Activated CD4-positive, alpha-beta T cell treated with anti-CD3 and anti-CD28 coated beads, Interleukin-2, amount 10 ng/mL, durations not matched to agents 7 days and 5 days (primary cell): ENCODE results near the gene IGSF9B. TPM values are rescaled to one million over a fixed set of nuclear protein-coding genes. Genes with fewer than 3 reads are reported as not detected.
"Not testable (repeated sequence)": the region's sequence is repeated elsewhere in the genome, so short reads cannot be mapped to it uniquely, and the experiment has no call there.

ENCODE experiments used
- CTCF ChIA-PET: fragments of 350-600 bp; sonication (Branson Sonifier 250); formaldehyde crosslinking; loops from one replicate; lab custom pipeline; 2021; ENCODE audit warnings: antibody characterized with exemption; lab: Charles Lee
- POLR2A ChIA-PET: fragments of 350-600 bp; sonication (Branson Sonifier 250); formaldehyde crosslinking; loops from one replicate; lab custom pipeline; 2021; ENCODE audit warnings: antibody characterized with exemption; lab: Charles Lee
- DNase-seq: peaks from one replicate; pipeline ENCODE4 v3.0.0-alpha.2; 2020
- H3K27ac Mint-ChIP-seq: one replicate; pipeline ENCODE4 v1.8.0; 2021; ENCODE audit warnings: mild to moderate bottlenecking, moderate library complexity, mixed read lengths
- H3K27me3 Mint-ChIP-seq: one replicate; pipeline ENCODE4 v1.8.0; 2021; ENCODE audit warnings: mixed read lengths
- H3K36me3 Mint-ChIP-seq: one replicate; pipeline ENCODE4 v1.8.0; 2021; ENCODE audit warnings: low read depth, mixed read lengths
- H3K4me1 Mint-ChIP-seq: one replicate; pipeline ENCODE4 v1.8.0; 2021; ENCODE audit warnings: mixed read lengths
- H3K4me3 Mint-ChIP-seq: one replicate; pipeline ENCODE4 v1.8.0; 2021; ENCODE audit warnings: mild to moderate bottlenecking, moderate library complexity, mixed read lengths
- H3K9me3 Mint-ChIP-seq: one replicate; pipeline ENCODE4 v1.8.0; 2021; ENCODE audit warnings: mixed read lengths
- total RNA-seq, 2 experiments: library from RNA; stranded (reverse); gene quantifications; one replicate each; pipeline ENCODE4 v1.2.3, GENCODE V29; 2021

The IGSF9B gene, protein sequence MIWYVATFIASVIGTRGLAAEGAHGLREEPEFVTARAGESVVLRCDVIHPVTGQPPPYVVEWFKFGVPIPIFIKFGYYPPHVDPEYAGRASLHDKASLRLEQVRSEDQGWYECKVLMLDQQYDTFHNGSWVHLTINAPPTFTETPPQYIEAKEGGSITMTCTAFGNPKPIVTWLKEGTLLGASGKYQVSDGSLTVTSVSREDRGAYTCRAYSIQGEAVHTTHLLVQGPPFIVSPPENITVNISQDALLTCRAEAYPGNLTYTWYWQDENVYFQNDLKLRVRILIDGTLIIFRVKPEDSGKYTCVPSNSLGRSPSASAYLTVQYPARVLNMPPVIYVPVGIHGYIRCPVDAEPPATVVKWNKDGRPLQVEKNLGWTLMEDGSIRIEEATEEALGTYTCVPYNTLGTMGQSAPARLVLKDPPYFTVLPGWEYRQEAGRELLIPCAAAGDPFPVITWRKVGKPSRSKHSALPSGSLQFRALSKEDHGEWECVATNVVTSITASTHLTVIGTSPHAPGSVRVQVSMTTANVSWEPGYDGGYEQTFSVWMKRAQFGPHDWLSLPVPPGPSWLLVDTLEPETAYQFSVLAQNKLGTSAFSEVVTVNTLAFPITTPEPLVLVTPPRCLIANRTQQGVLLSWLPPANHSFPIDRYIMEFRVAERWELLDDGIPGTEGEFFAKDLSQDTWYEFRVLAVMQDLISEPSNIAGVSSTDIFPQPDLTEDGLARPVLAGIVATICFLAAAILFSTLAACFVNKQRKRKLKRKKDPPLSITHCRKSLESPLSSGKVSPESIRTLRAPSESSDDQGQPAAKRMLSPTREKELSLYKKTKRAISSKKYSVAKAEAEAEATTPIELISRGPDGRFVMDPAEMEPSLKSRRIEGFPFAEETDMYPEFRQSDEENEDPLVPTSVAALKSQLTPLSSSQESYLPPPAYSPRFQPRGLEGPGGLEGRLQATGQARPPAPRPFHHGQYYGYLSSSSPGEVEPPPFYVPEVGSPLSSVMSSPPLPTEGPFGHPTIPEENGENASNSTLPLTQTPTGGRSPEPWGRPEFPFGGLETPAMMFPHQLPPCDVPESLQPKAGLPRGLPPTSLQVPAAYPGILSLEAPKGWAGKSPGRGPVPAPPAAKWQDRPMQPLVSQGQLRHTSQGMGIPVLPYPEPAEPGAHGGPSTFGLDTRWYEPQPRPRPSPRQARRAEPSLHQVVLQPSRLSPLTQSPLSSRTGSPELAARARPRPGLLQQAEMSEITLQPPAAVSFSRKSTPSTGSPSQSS (N-terminal part only)
- total RNA-seq: 100 to 1,000 TPM; 130 to 142 TPM

DNA sequence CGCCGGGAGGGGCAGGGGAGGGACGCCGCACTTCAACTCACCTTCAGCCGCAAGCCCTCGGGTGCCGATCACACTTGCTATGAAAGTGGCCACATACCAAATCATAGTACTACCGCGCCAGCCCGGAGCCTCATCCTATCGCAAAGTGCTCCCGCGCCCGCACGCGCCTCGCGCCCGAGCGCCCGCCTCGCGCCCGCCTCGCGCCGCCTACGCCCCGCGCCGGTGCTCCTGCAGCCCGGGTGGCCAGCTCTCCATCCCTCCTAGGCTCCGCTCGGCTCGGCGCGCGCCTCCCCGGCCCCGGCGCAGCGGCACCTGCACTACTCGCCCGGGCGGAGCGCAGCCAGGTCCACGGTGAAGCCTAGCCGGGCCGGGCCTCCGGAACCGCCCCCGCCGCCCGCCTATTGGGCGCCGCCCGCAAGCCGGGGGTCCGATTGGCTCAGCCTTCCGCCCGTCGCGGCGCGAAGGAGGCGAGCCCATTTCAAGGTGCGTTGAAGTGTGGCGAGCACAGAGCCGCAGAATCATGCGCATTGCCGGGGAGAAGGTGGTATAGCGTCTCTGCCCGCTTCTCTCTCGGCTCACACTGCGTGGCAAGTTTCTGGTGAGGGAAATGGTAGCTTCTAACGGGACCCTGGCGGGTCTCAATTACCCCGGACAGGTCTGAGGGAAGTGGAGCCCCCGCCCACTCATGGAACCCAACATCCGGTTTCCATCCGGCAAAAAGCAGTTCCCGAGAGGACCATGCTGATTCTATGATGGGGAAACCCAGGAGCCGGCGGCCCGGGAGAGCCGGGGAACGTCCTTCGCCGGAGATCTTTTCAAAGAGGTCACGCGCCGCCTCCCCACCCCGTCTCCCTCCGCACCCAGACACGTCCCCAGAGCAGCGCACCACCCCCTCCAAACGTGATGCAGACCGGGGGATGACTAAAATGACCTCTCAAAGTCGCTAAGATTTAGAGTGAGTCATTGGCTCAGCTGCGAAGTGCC is at the start of gene IGSF9B:
TSS of gene IGSF9B (minus strand) at position 319 of the 984 bp plus-strand sequence. CDS start at position 105, 214 bp downstream.
- H3K27ac Mint-ChIP-seq: peak within 1 kb of the TSS; percentile 87
- CTCF ChIA-PET: interaction anchor here (0.9 to 2.2 kb wide), 5 partner anchors 9 to 30 kb away, joined by 3 to 7 read pairs (median 3); no protein-coding TSS in a partner anchor
- peak within 1 kb of the TSS; percentile 86 for H3K4me3 Mint-ChIP-seq
- no peaks in the 10 kb centered on the region for H3K9me3 Mint-ChIP-seq
- H3K36me3 Mint-ChIP-seq: peaks cover 23% of the 10 kb centered on the region
- H3K4me1 Mint-ChIP-seq: peaks cover 48% of the 10 kb centered on the region
- peaks cover 13% of the 10 kb centered on the region for H3K27me3 Mint-ChIP-seq
- DNase-seq: peak; percentile 91
- POLR2A ChIA-PET: interaction anchor here (1.2 kb wide), 1 partner anchor 9 kb away, joined by 3 read pairs; no protein-coding TSS in a partner anchor

DNA sequence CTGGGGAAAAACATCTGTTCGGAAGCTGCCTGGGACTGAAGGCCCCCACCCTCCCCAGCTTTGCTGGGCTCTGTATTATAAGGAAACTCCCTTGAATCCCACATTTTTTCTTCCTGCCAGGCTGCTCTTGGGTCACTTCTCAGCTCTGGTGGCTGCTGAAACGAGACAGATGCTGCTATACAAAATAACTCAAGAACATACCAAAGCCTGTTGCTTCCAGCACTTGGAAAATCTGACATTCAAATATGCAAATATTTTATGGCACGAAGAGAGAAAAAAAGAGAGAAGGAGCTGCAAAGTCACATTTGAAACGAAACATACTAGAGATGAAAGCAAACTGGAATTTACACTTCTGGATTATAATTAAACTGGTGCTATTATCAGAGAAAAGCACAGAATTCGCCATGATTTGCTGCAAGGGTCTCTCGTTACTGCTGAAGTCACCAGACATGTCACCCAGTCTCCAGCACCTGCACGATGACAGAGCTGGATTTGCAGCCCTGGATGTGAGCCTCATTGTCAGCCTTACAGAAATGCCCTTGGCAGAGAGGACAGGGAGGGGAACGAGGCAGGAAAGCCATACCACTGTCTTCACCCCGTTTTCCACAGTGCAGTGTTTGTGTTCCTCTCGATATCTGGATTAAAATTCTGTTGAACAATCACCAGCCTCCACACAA is 47.9 kb upstream of the IGSF9B start:
- Mint-ChIP-seq H3K4me1 (no peaks in the 10 kb centered on the region), H3K9me3 (no peaks in the 10 kb centered on the region), H3K27ac (no peak overlapping the region), H3K36me3 (no peaks in the 10 kb centered on the region), H3K4me3 (no peak overlapping the region), H3K27me3 (peaks cover 6% of the 10 kb centered on the region)
- DNase-seq: no peak
- ChIA-PET CTCF (interaction anchor here (0.7 to 1.0 kb wide), 3 partner anchors 24 to 82 kb away, joined by 3 read pairs; no protein-coding TSS in a partner anchor), POLR2A (no interaction called here)

GRCh38 chr11:134003792-134004495 is 47.2 kb upstream of the IGSF9B start:
- H3K36me3 Mint-ChIP-seq: no peaks in the 10 kb centered on the region
- peaks cover 3% of the 10 kb centered on the region for H3K27me3 Mint-ChIP-seq
- no peak overlapping the region for H3K27ac Mint-ChIP-seq
- H3K4me3 Mint-ChIP-seq: no peak overlapping the region
- H3K9me3 Mint-ChIP-seq: no peaks in the 10 kb centered on the region
- ChIA-PET CTCF (interaction anchor here (0.7 kb wide), 1 partner anchor 83 kb away, joined by 3 read pairs; no protein-coding TSS in a partner anchor), POLR2A (no interaction called here)
- no peaks in the 10 kb centered on the region for H3K4me1 Mint-ChIP-seq
- no peak for DNase-seq

GRCh38 chr11:134002819-134003218 is 46.1 kb upstream of the IGSF9B start:
- H3K4me3 Mint-ChIP-seq, POLR2A ChIA-PET, H3K27me3 Mint-ChIP-seq, H3K4me1 Mint-ChIP-seq, DNase-seq, H3K9me3 Mint-ChIP-seq, CTCF ChIA-PET, H3K27ac Mint-ChIP-seq, H3K36me3 Mint-ChIP-seq: not testable (repeated sequence)

DNA sequence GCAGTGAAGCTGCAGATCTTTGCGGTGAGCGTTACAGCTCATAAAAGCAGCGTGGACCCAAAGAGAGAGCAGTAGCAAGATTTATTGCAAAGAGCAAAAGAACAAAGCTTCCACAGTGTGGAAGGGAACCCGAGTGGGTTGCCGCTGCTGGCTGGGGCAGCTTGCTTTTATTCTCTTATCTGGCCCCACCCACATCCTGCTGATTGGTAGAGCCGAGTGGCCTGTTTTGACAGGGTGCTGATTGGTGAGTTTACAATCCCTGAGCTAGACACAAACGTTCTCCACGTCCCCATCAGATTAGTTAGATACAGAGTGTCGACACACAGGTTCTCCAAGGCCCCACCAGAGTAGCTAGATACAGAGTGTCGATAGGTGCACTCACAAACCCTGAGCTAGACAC is 45.6 kb upstream of the IGSF9B start:
- CTCF ChIA-PET, H3K36me3 Mint-ChIP-seq, H3K9me3 Mint-ChIP-seq, H3K27me3 Mint-ChIP-seq, DNase-seq, POLR2A ChIA-PET, H3K27ac Mint-ChIP-seq, H3K4me3 Mint-ChIP-seq, H3K4me1 Mint-ChIP-seq: not testable (repeated sequence)

- Mint-ChIP-seq H3K27me3 (no peaks in the 10 kb centered on the region), H3K27ac (no peak overlapping the region), H3K9me3 (no peaks in the 10 kb centered on the region), H3K4me3 (no peak overlapping the region), H3K36me3 (no peaks in the 10 kb centered on the region), H3K4me1 (no peaks in the 10 kb centered on the region)
- CTCF ChIA-PET: no interaction called here
- no peak for DNase-seq
- POLR2A ChIA-PET: no interaction called here
Observed at GRCh38 chr11:134001596-134001995, 44.8 kb upstream of the IGSF9B start.

- DNase-seq: no peak
- Mint-ChIP-seq H3K36me3 (no peaks in the 10 kb centered on the region), H3K4me1 (no peaks in the 10 kb centered on the region), H3K9me3 (no peaks in the 10 kb centered on the region), H3K27ac (no peak overlapping the region), H3K27me3 (no peaks in the 10 kb centered on the region), H3K4me3 (no peak overlapping the region)
- POLR2A ChIA-PET: no interaction called here
- CTCF ChIA-PET: no interaction called here
Observed at GRCh38 chr11:134001088-134001487, 44.3 kb upstream of the IGSF9B start.

GRCh38 chr11:133999355-133999754 is 42.6 kb upstream of the IGSF9B start:
- peaks cover 2% of the 10 kb centered on the region for H3K4me1 Mint-ChIP-seq
- POLR2A ChIA-PET: no interaction called here

DNA sequence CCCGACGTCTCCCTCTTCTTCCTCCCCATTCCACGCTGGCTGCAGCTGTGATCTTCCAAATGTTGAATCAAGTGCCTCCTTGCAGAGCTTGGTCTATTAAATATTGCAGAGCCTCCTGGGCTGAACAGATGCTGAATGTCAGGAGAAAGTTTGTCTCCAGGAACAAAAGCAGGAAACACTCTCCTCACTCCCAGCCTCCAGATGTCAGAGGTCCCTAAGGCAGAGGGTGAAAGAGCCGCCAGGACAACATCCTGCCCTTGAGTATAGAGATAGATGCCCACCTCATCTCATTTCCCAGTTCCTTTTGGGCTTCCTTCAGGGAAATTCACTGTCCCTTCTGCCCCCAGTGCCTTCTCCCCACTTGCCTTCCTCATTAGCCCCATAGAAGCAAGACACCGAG is 40.8 kb upstream of the IGSF9B start:
- Mint-ChIP-seq H3K9me3 (no peaks in the 10 kb centered on the region), H3K36me3 (no peaks in the 10 kb centered on the region), H3K27ac (no peak overlapping the region), H3K4me3 (no peak overlapping the region), H3K27me3 (peaks cover 4% of the 10 kb centered on the region), H3K4me1 (peaks cover 2% of the 10 kb centered on the region)
- POLR2A ChIA-PET: no interaction called here
- DNase-seq: no peak
- CTCF ChIA-PET: no interaction called here

More at GRCh38 chr11:133999355-133999754, 42.6 kb upstream of the IGSF9B start:
- H3K27me3 Mint-ChIP-seq: peaks cover under 1% of the 10 kb centered on the region
- DNase-seq: no peak
- CTCF ChIA-PET: no interaction called here
- H3K9me3 Mint-ChIP-seq: no peaks in the 10 kb centered on the region
- H3K27ac Mint-ChIP-seq: no peak overlapping the region
- no peak overlapping the region for H3K4me3 Mint-ChIP-seq
- no peaks in the 10 kb centered on the region for H3K36me3 Mint-ChIP-seq

- Mint-ChIP-seq H3K4me1 (peaks cover 4% of the 10 kb centered on the region), H3K4me3 (no peak overlapping the region), H3K9me3 (no peaks in the 10 kb centered on the region), H3K36me3 (no peaks in the 10 kb centered on the region), H3K27ac (no peak overlapping the region), H3K27me3 (peaks cover 4% of the 10 kb centered on the region)
- no peak for DNase-seq
- ChIA-PET CTCF (no interaction called here), POLR2A (no interaction called here)
Observed at GRCh38 chr11:133996671-133997070, 39.9 kb upstream of the IGSF9B start.

GRCh38 chr11:133995066-133995465 is 38.3 kb upstream of the IGSF9B start:
- Mint-ChIP-seq H3K4me3 (no peak overlapping the region), H3K4me1 (peaks cover 20% of the 10 kb centered on the region), H3K36me3 (no peaks in the 10 kb centered on the region), H3K27ac (no peak overlapping the region), H3K27me3 (peaks cover 4% of the 10 kb centered on the region), H3K9me3 (no peaks in the 10 kb centered on the region)
- no peak for DNase-seq
- CTCF ChIA-PET: interaction anchor here (1.2 kb wide), 2 partner anchors 13 kb away, joined by 3 read pairs; no protein-coding TSS in a partner anchor
- POLR2A ChIA-PET: no interaction called here
